Subcutaneous adipose tissue (tissue), 4 donors: ENCODE measurements around the gene IWS1. TPM values are rescaled to one million over a fixed set of nuclear protein-coding genes. Genes with fewer than 3 reads are reported as not detected.

Source experiments
- CTCF ChIP-seq: fragments of 450-650 bp; IDR thresholded peaks from one replicate; pipeline ENCODE4 v1.5.1; 2016; ENCODE audit warnings: low read depth, mild to moderate bottlenecking, control low read depth, antibody characterized with exemption, moderate library complexity
- total RNA-seq, 4 donors: library from RNA; depleted of rRNA; stranded (reverse); fragments of >200 nt; gene quantifications; one replicate each; pipeline ENCODE4 v1.1.0, GENCODE V29; 2016

IWS1 gene
- total RNA-seq, 4 donors from 2014 or later = 27.2 to 42.7 (median 34.9) TPM

GRCh38 chr2:127512362-127512761 is 13.9 kb downstream of the IWS1 start:
- no peak for TF ChIP-seq CTCF

- no peak for TF ChIP-seq CTCF
Measured at GRCh38 chr2:127511917-127512316, 14.4 kb downstream of the IWS1 start.

- TF ChIP-seq CTCF = no peak
Measured at GRCh38 chr2:127511090-127511695, 15.1 kb downstream of the IWS1 start.

- TF ChIP-seq CTCF = no peak
Measured at GRCh38 chr2:127510073-127510472, 16.2 kb downstream of the IWS1 start.

GRCh38 chr2:127508631-127509034 is 17.7 kb downstream of the IWS1 start:
- no peak for TF ChIP-seq CTCF

GRCh38 chr2:127508023-127508630 is 18.2 kb downstream of the IWS1 start:
- no peak for TF ChIP-seq CTCF

GRCh38 chr2:127506510-127506909 is 19.8 kb downstream of the IWS1 start:
- no peak for TF ChIP-seq CTCF
